Left lung (tissue), 10 donors: ENCODE measurements around the gene ATF5. TPM values are rescaled to one million over a fixed set of nuclear protein-coding genes. Genes with fewer than 3 reads are reported as not detected.

Source experiments
- ATAC-seq: fragments of 200-7000 bp; cut with Tn5 transposase; one replicate; pipeline ENCODE4 v1.9.1; 2020; ENCODE audit warnings: moderate library complexity
- DNase-seq, 4 donors: peaks; one replicate each; pipeline ENCODE4 v3.0.0-alpha.2; 2013 to 2020
- H3K27ac ChIP-seq, 2 donors: fragments of 200-600 bp; sonication (generic) in 1 of 2; one replicate each; pipeline versions ENCODE4 v1.5.0 to v1.8.0; 2020 to 2021
- H3K27me3 ChIP-seq, 2 donors: fragments of 200-600 bp; sonication (generic) in 1 of 2; one replicate each; pipeline versions ENCODE4 v1.5.0 to v1.8.0; 2020 to 2021
- H3K36me3 ChIP-seq, 2 donors: fragments of 200-600 bp; sonication (generic) in 1 of 2; one replicate each; pipeline versions ENCODE4 v1.5.0 to v1.8.0; 2020 to 2021
- H3K4me1 ChIP-seq, 2 donors: fragments of 200-600 bp; one replicate each; pipeline ENCODE4 v1.8.0; 2021
- H3K4me3 ChIP-seq, 2 donors: fragments of 200-600 bp; sonication (generic) in 1 of 2; one replicate each; pipeline versions ENCODE4 v1.5.0 to v1.8.0; 2020 to 2021; ENCODE audit warnings: mild to moderate bottlenecking in 1 of 2
- H3K9me3 ChIP-seq, 2 donors: fragments of 200-600 bp; sonication (generic) in 1 of 2; one replicate each; pipeline versions ENCODE4 v1.5.0 to v1.8.0; 2020 to 2021
- CTCF ChIP-seq, 2 donors: fragments of 200-600 bp; sonication (generic) in 1 of 2; IDR thresholded peaks; one replicate each; pipeline versions ENCODE4 v1.5.0 to v1.8.0; 2021; ENCODE audit warnings: antibody characterized with exemption in 2 of 2
- intact Hi-C, 2 donors: fragments of 100-400 bp; cut with DNase I; formaldehyde crosslinking; loops; one replicate each; pipeline versions ENCODE4 v1.11.2 to v1.14.2; 2022
- polyA plus RNA-seq, 6 donors: library from polyadenylated mRNA; unstranded; fragments of 120-200 nt; gene quantifications; one replicate each; pipeline ENCODE4 v1.2.1, GENCODE V29; 2013; ENCODE audit not compliant: insufficient read length in 6 of 6
- total RNA-seq, 2 donors: library from RNA; stranded (reverse); fragmentation: NEBNext Ultra II Directional; extraction: Animal tissue kit (Norgen Biotek cat#: 25700); gene quantifications; one replicate each; pipeline ENCODE4 v1.2.1, GENCODE V29; 2021
- donor health status: DM: no; HTN: yes; CAD: no.
- donor health status: DM: no; HTN: no; CAD: no.

ATF5 gene
- total and polyA plus RNA-seq, 8 donors: 17.4 to 29.6 (median 25.8) TPM

DNA sequence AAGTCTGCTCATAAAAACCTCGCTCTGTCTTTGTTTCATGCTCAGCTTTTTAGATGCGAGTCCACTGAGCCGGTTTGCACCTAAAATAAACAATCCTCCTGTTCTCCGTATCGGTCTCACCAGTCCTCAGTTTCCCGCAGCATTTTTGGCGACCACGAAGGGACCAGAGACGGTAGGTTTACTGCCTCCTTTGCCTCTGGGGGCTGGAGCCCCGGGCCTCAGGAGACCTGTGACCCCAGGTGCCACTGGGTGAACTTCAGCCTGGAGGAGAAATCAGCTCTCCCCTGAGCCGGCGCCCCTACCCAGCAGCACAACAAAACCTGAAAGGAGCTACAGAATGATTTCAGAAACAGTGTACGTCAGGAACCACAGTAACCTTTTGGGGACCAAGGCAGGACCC lies 23.9 kb downstream of the ATF5 start:
- TF ChIP-seq CTCF (IDR thresholded peaks at IDR 0.05): no peak
- H3K27ac ChIP-seq: peak overlapping the region in 1 of 2 donors; percentile 57
- intact Hi-C loops: no loop called here
- peaks cover 0 to 22% of the 10 kb centered on the region in 2 donors for H3K27me3 ChIP-seq
- peaks cover 4 to 50% of the 10 kb centered on the region in 2 donors for H3K4me1 ChIP-seq
- DNase-seq (peak in 1 of 4 donors; percentile 49), ATAC-seq (no peak)
- no peaks in the 10 kb centered on the region for H3K36me3 ChIP-seq
- H3K9me3 ChIP-seq: no peaks in the 10 kb centered on the region
- no peak overlapping the region for H3K4me3 ChIP-seq

DNA sequence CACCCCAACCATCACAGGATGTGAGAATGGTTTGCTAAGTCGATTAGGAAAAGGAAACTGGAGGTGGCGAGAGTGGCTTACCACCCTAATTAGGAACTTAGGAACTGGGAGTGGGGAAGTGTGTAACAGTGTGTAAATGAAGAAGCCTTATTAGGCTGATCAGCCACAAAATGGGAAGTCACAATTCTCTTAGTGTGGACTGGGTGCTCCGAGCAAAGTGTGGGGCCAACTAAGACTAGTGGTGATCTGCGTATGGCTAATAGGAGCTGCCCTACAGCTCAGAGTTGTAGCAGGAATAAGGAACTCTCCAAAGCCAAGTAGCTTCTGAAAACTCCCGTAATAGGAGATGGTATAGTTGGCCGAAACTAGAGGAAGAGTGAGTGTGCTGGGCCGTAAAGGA lies 24.4 kb downstream of the ATF5 start:
- H3K27me3 ChIP-seq: peaks cover 0 to 22% of the 10 kb centered on the region in 2 donors
- H3K27ac ChIP-seq: peak overlapping the region in 1 of 2 donors; percentile 57
- no peaks in the 10 kb centered on the region for H3K36me3 ChIP-seq
- H3K9me3 ChIP-seq: no peaks in the 10 kb centered on the region
- TF ChIP-seq CTCF (IDR thresholded peaks at IDR 0.05): no peak
- peak; percentile 60 for ATAC-seq
- intact Hi-C loops: no loop called here
- DNase-seq: no peak
- H3K4me3 ChIP-seq: no peak overlapping the region
- H3K4me1 ChIP-seq: peaks cover 4 to 50% of the 10 kb centered on the region in 2 donors

DNA sequence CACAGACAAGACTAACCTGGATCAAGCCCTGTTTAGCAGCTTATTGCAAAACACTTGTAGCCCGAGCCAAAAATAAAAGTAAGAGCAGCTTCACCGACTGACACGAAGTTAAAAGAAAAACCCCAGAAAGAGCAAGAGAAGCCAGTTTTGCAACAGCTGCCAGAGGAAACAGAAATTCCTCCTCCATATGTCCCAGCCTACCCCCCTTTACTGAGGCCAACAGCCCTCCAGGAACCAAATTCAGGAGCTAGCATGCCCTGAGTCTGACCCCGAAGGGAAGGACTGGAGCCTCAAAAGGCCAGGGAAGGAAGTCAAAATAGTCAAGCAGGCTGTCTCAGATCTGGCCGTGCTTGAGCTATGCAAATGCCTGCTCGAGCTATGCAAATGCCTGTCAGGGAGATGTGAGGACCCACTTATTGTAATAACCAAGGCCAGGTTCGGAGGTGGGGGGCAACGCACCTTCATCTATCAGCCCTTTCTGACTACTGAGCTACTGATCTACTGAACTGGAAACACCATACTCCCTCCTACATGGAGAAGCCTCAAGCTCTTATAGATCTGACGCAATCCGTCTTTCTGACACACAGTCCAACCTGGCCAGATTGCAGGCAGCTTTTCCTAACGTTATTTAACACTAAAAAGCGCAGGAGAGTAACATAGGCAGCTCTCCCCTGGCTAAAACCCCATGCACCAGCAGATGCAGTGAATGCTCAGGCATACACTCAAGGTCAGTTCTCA lies 25.3 kb downstream of the ATF5 start:
- H3K4me1 ChIP-seq: peaks cover 4 to 50% of the 10 kb centered on the region in 2 donors
- no peak overlapping the region for H3K4me3 ChIP-seq
- no peak for TF ChIP-seq CTCF (IDR thresholded peaks at IDR 0.05)
- DNase-seq: peak in 2 of 4 donors; percentile 13 to 64
- peak overlapping the region in 1 of 2 donors; percentile 57 for H3K27ac ChIP-seq
- peak; percentile 71 for ATAC-seq
- peaks cover 0 to 31% of the 10 kb centered on the region in 2 donors for H3K27me3 ChIP-seq
- intact Hi-C loops: no loop called here
- no peaks in the 10 kb centered on the region for H3K9me3 ChIP-seq
- no peaks in the 10 kb centered on the region for H3K36me3 ChIP-seq

DNA sequence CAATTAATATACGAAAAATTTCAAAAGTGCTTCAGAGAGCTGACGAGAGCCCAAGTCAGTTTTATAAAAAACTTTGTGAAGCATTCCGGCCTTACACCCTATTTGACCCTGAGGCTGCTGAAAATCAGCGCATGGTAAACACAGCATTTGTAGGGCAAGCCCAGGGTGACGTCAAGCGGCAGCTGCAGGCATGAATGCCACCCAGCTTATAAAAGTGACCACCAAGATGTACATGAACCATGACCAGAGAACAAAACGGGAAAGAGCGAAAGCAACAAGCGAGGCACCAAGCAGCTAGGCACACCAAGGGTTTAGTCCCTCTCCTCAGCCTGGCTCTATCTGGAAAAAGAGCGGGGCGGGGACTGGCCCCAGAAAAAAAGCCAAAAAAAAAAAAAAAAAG lies 25.9 kb downstream of the ATF5 start:
- no peak for ATAC-seq
- H3K27ac ChIP-seq: peak overlapping the region in 1 of 2 donors; percentile 57

More for the DNA sequence above, 25.9 kb downstream of the ATF5 start:
- peak in 2 of 4 donors; percentile 8 to 59 for DNase-seq
- Histone ChIP-seq H3K4me1 (peaks cover 4 to 50% of the 10 kb centered on the region in 2 donors), H3K9me3 (no peaks in the 10 kb centered on the region), H3K27me3 (peaks cover 0 to 31% of the 10 kb centered on the region in 2 donors), H3K4me3 (no peak overlapping the region), H3K36me3 (no peaks in the 10 kb centered on the region)
- TF ChIP-seq CTCF (IDR thresholded peaks at IDR 0.05): no peak
- intact Hi-C loops: no loop called here
